Uterus (tissue), 2 donors: ENCODE measurements around the gene FUT1.

Source experiments
- CTCF ChIP-seq, 4 experiments: fragments of 200-600 bp in 2 of 4; fragments of 450-650 bp in 2 of 4; sonication (generic) in 2 of 4; IDR thresholded peaks; one replicate each; pipeline ENCODE4 v1.5.1; 2016 to 2019; ENCODE audit warnings: antibody characterized with exemption in 4 of 4, mild to moderate bottlenecking in 2 of 4, moderate library complexity in 1 of 4
- POLR2A ChIP-seq, 2 donors: fragments of 450-650 bp; IDR thresholded peaks; one replicate each; pipeline ENCODE4 v1.6.1; 2016; ENCODE audit warnings: antibody characterized with exemption in 2 of 2, mild to moderate bottlenecking in 1 of 2, moderate library complexity in 1 of 2

DNA sequence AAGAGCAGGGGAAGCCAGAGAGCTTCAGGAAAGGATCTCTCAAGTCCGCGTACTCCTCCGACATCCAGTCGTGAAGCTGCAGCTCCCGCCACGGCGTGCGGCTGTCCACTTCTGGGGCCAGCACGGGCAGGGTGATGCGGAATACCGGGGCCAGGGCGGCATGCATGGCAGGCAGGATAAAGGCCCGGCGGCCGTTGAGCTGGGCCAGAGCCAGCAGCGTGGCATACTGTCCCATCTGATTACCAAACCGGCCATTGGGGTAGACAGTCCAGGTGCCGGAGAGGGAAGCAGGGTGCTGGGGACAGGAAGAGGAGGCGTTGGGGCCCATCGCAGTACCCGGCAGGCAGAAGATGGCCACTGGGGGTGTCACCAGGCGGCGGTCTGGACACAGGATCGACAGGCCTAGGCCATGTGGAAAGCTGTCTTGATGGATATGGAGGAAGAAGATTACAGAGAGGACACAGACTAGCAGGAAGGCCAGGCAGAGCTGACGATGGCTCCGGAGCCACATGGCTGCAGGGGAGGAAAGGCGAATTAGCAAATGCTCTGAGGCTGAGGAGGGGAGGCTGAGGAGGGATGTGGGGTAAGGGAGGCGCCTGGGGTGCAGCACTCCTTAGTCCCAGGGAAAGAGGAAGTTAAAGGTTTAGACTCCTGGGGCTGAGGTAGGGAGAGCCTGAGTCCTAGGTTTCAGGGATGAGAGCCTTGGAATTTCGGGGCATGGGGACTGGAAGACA is 1.5 kb downstream of the FUT1 start:
- TF ChIP-seq POLR2A (IDR thresholded peaks at IDR 0.05) (no peak), CTCF (IDR thresholded peaks at IDR 0.05) (no peak)
